ENCODE data around the gene POP7. TPM values are rescaled to one million over a fixed set of nuclear protein-coding genes. Genes with fewer than 3 reads are reported as not detected.
"Not testable (repeated sequence)": the region's sequence is repeated elsewhere in the genome, so short reads cannot be mapped to it uniquely, and the experiment has no call there.

The POP7 gene
- 10 to 100 TPM; 17.1 to 20.8 TPM for total RNA-seq

DNA sequence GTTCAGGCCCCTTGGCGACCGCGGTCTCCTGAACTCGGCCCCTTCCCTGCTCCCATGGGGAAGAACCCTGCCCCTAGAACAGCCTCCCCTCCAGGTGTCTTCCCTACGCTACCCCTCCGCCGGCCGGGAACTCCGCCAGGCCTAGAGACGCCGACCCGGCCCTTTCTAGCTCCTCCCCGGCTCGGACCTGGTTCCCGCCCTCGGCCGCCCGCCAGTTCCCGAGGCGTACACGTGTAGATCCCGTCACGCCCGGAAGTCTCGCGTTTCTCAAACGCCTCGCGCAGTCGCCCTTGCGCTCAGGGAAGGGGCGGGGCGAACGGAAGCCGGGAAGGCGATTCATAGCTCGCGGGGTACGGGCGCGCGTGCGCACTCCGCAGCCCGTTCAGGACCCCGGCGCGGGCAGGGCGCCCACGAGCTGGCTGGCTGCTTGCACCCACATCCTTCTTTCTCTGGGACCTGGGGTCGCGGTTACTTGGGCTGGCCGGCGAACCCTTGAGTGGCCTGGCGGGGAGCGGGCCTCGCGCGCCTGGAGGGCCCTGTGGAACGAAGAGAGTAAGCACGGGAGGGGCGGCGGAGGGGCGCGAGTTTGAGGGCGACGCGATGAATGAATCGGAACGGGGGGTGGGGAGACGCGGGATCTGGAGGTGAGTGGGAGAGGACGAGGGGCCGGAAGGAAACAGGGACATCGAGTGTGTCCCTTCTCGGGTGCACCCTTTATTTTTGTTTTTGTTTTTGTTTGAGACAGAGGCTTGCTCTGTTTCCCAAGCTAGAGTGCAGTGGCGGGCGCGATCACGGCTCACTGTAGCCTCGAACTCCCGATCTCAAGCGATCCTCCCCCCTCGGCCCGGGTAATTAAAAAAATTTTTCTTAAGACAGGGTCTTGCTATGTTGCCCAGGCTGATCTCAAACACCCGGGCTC is at the start of gene POP7:
Gene POP7 (plus strand): TSS at position 369 of the 919 bp plus-strand sequence. CDS start 710 bp downstream, outside the sequence.
- intact Hi-C loops (cut with DNase I), result no loop called here
- Histone ChIP-seq H3K36me3 (replicated peaks in 1 of 2; ENCODE audit: insufficient read depth in 1 of 2, low read depth in 2 of 2) (no peaks in the 10 kb centered on the region), H3K9me3 (no peaks in the 10 kb centered on the region), H3K27ac (peak within 1 kb of the TSS; percentile 81 to 91 (median 86)), H3K4me1 (peaks cover 23% of the 10 kb centered on the region), H3K27me3 (no peaks in the 10 kb centered on the region), H3K4me3 (peak within 1 kb of the TSS; percentile 72 to 96)
- TF ChIP-seq, protein P1, sequence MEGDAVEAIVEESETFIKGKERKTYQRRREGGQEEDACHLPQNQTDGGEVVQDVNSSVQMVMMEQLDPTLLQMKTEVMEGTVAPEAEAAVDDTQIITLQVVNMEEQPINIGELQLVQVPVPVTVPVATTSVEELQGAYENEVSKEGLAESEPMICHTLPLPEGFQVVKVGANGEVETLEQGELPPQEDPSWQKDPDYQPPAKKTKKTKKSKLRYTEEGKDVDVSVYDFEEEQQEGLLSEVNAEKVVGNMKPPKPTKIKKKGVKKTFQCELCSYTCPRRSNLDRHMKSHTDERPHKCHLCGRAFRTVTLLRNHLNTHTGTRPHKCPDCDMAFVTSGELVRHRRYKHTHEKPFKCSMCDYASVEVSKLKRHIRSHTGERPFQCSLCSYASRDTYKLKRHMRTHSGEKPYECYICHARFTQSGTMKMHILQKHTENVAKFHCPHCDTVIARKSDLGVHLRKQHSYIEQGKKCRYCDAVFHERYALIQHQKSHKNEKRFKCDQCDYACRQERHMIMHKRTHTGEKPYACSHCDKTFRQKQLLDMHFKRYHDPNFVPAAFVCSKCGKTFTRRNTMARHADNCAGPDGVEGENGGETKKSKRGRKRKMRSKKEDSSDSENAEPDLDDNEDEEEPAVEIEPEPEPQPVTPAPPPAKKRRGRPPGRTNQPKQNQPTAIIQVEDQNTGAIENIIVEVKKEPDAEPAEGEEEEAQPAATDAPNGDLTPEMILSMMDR (IDR thresholded peaks at IDR 0.05), result peak in 1 of 7 experiments; percentile 15
- peak; percentile 40 to 72 (median 66) for TF ChIP-seq POLR2A (IDR thresholded peaks at IDR 0.05)
- 1% methylated on average over 15 to 86 of the region's 86 CpGs for WGBS, 2 donors
- DNase-seq, result peak; percentile 99 to 100 (median 100)
- ATAC-seq, result peak; percentile 97

DNA sequence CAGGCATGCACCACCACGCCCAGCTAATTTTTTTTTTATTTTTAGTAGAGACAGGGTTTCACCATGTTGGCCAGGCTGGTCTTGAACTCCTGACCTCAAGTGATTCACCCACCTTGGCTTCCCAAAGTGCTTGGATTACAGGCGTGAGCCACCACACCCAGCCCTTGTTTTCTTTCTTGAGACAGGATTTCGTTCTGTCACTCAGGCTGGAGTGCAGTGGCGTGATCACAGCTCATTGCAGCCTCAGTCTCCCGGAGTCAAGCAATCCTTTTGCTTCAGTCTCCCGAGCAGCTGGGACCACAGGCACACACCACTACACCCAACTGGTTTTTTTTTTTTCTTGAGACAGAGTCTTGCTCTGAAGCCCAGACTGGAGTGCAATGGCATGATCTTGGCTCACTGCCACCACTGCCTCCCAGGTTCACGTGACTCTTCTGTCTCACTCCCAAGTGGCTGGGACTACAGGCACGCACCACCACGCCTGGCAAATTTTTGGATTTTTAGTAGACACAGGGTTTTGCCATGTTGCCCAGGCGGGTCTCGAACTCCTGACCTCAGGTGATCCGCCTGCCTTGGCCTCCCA is 43.6 kb upstream of the POP7 start:
- DNase-seq, result peak in 1 of 4 donors; percentile 45
- not testable (repeated sequence) for ATAC-seq, H3K4me1 ChIP-seq

DNA sequence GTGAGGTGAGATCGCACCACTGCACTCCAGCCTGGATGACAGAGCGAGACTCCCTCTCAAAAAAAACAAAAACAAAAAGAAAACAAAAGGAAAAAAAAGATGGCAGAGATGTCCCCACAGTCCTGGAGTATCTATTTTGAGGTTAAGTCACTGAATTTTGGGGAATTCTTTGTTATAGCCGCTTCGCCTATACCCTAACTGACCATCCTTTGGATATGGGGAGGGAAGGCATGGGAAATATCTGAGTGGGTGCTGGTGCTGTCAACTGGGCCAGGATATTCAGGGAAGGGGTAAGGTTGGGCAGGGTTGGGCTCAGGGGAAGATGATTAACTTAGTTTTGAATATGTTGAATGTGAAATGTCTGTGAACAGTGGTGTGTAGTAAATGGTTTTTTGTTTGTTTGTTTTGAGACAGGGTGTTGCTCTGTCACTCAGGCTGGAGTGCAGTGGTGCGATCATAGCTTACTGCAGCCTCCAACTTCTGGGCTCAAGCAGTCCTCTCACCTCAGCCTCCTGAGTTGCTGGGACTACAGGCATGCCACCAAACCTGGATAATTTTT is 40.7 kb upstream of the POP7 start:
- Histone ChIP-seq H3K27me3 (no peaks in the 10 kb centered on the region), H3K4me1 (no peaks in the 10 kb centered on the region), H3K9me3 (no peaks in the 10 kb centered on the region), H3K27ac (no peak overlapping the region), H3K36me3 (replicated peaks in 1 of 2; ENCODE audit: insufficient read depth in 1 of 2, low read depth in 2 of 2) (no peaks in the 10 kb centered on the region), H3K4me3 (no peak overlapping the region)
- 94 to 97% methylated on average over 5 of the region's 5 CpGs for WGBS, 2 donors
- DNase-seq (no peak), ATAC-seq (no peak)
- intact Hi-C loops (cut with DNase I), result no loop called here
- TF ChIP-seq POLR2A (IDR thresholded peaks at IDR 0.05), result no peak
- TF ChIP-seq, protein P1 (IDR thresholded peaks at IDR 0.05), result no peak

More for the DNA sequence above, 43.6 kb upstream of the POP7 start:
- H3K4me3 ChIP-seq; H3K36me3 ChIP-seq (replicated peaks in 1 of 2; ENCODE audit: insufficient read depth in 1 of 2, low read depth in 2 of 2); H3K9me3 ChIP-seq; intact Hi-C loops (cut with DNase I); H3K27ac ChIP-seq; H3K27me3 ChIP-seq: not testable (repeated sequence)
- WGBS, 2 donors, result 70 to 72% methylated on average over 11 to 12 of the region's 12 CpGs

DNA sequence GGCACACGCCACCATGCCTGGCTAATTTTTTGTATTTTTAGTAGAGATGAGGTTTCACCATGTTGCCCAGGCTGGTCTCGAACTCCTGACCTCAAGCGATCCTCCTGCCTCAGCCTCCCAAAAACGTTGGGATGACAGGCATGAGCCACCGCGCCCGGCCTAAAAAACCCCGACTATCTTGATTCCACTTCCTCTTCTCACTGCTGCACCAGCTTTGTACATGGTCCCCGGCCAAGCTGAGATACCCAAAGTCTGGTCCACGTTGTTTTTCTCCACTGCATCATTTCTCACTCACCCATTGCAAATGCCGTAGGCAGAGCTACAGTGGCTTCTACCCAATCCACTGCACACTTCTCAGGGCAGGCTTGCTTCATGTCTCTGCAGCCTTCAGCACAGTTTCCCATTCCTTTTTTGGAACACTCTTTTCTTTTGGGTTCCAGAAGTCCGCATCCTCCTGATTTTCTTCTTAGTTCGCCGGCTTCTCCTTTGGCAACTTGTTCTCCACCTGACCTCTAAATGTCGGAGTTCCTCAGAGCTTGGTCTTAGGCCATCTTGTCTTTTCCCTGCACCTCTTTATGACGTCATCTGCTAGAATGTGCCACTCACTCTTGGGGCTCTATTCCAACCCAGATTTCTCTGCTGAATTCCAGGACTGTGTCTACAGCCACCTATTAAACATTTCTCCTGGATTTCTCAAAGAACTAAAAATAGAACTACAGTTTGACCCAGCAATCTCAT is 38.4 kb upstream of the POP7 start:
- H3K27ac ChIP-seq, result no peak overlapping the region
- 78% methylated on average over 16 of the region's 16 CpGs for WGBS, 2 donors
- H3K36me3 ChIP-seq (replicated peaks in 1 of 2; ENCODE audit: insufficient read depth in 1 of 2, low read depth in 2 of 2), result no peaks in the 10 kb centered on the region
- H3K9me3 ChIP-seq, result no peaks in the 10 kb centered on the region
- no peak overlapping the region for H3K4me3 ChIP-seq
- DNase-seq (no peak), ATAC-seq (no peak)
- TF ChIP-seq, protein P1 (IDR thresholded peaks at IDR 0.05), result no peak
- TF ChIP-seq POLR2A (IDR thresholded peaks at IDR 0.05), result no peak
- intact Hi-C loops (cut with DNase I), result no loop called here
- H3K27me3 ChIP-seq, result no peaks in the 10 kb centered on the region
- H3K4me1 ChIP-seq, result no peaks in the 10 kb centered on the region

DNA sequence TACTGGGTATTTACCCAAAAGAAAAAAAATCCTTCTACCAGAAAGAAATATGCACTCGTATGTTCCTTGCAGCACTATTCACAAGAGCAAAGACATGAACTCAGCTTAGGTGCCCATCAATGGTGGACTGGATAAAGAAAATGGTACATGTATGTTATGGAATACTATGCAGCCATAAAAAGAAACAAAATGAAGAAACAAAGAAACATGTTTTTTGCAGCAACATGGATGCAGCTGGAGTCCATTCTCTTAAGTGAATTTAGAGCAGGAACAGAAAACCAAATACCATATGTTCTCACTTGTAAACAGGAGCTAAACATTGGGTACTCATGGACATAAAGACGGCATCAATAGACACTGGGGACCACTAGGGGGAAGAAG is 37.9 kb upstream of the POP7 start:
- ATAC-seq (no peak), DNase-seq (no peak)
- intact Hi-C loops (cut with DNase I), result no loop called here
- 72 to 80% methylated on average over 2 of the region's 2 CpGs for WGBS, 2 donors
- Histone ChIP-seq H3K4me1 (peaks cover 5% of the 10 kb centered on the region), H3K9me3 (no peaks in the 10 kb centered on the region), H3K36me3 (replicated peaks in 1 of 2; ENCODE audit: insufficient read depth in 1 of 2, low read depth in 2 of 2) (no peaks in the 10 kb centered on the region), H3K27ac (no peak overlapping the region), H3K27me3 (no peaks in the 10 kb centered on the region), H3K4me3 (no peak overlapping the region)
- TF ChIP-seq, protein P1 (IDR thresholded peaks at IDR 0.05), result no peak
- no peak for TF ChIP-seq POLR2A (IDR thresholded peaks at IDR 0.05)

DNA sequence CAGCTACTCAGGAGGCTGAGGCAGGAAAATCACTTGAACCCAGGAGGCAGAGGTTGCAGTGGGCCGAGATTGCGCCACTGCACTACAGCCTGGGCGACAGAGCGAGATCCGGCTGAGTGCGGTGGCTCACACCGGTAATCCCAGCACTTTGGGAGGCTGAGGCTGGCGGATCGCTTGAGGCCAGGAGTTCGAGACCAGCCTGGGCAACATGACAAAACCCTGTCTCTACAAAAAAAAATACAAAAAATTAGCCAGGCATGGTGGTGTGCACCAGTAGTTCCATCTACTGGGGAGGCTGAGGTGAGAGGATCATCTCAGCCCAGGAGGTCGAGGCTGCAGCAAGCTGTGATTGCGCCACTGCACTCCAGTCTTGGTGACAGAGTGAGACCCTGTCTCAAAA is 36.8 kb upstream of the POP7 start:
- intact Hi-C loops (cut with DNase I); H3K27me3 ChIP-seq; H3K27ac ChIP-seq; ATAC-seq; H3K4me1 ChIP-seq; DNase-seq; H3K4me3 ChIP-seq; H3K36me3 ChIP-seq (replicated peaks in 1 of 2; ENCODE audit: insufficient read depth in 1 of 2, low read depth in 2 of 2); H3K9me3 ChIP-seq: not testable (repeated sequence)
- 88 to 93% methylated on average over 10 to 12 of the region's 12 CpGs for WGBS, 2 donors
